GM20431 (cell line): ENCODE data around the gene ELK4.

Experiments used
- in situ Hi-C: fragments of 300-500 bp; cut with MseI, MboI; formaldehyde crosslinking; loops from one replicate; pipeline ENCODE4 v1.15.0; 2020; ENCODE audit warnings: low sequenced_read_pairs; ENCODE audit not compliant: unreplicated experiment

The ELK4 gene

GRCh38 chr1:205665201-205666045 lies 33.6 kb upstream of the ELK4 start:
- in situ Hi-C loops, result no loop called here

- in situ Hi-C loops, result no loop called here
Observed at GRCh38 chr1:205664399-205665017, 32.7 kb upstream of the ELK4 start.

DNA sequence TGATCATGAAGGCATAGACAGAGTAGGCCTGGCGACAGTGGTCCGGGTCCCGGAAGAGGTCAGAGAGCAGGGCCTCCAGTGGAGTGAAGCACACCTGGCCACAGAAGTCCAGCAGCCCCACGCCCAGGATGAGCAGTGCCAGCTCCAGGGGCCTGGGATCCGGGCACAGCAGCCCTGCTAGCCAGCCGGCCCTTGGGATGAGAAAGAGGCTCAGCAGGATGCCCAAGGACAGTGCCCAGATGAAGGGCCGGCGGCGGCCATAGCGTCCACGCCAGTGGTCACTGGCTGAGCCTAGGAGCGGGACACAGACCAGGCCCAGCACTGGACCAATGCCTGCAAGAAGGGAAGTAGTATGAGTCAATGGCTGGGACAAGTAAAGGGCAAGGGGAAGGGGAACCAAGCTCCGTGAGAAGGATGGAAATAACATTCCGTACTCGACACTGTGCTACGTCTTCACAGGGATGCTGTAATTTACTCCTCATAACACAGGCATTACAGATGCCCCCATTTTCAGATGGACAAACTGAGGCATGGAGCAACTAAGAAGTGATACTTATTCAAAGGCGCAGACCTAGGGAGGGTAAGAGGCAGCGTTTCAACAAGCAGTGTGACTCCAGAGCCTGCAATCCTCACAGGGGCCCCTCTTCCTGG lies 31.6 kb upstream of the ELK4 start:
- in situ Hi-C loops, result no loop called here

DNA sequence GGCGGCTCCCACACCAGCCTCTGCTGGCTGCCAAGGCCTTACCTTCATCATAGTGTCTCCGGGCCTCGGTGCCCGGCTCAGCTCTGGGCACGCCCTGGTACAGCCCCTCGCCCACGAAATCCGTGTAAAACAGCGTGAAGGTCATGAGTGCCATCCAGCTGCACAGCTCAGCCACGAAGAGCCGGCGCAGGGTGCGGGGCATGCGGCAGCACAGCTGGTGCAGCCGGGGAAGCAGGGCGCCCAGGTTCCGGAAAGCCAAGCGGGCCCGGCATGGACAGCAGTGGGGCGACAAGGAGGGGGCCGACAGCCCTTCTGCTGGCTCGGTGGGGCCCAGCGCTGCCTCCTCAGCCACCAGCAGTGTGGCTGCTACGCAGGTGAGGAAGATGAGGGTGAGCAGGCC lies 31.0 kb upstream of the ELK4 start:
- in situ Hi-C loops, result no loop called here

DNA sequence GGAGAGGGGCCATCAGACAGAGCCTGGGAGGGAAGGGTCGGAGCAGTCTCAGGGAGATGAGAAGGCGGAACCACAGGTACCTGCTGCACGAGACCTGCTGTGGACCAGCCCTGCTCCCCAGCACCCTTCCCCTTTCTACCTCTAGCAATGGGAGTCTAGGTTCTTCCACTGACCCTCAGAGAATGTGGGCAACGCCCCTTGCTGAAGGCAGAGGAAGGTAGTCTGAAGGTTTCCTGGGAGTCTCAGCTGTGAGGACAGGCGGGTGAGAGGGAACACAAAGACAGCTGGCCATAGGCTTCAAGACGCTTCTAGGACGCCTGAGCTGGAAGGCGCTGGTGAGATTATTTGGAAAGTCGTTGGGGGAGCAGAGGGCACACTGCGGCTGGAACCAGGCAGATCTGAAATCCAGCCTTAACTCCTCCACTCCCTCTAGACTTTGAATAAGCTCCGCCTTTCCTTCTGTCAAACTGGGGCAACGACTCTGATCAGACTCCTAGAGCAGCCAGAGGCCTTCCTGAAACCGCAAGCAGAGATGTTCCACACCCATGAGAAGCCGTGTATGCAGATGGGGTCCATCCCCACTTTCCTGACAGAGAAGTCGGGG lies 30.4 kb upstream of the ELK4 start:
- in situ Hi-C loops, result no loop called here

DNA sequence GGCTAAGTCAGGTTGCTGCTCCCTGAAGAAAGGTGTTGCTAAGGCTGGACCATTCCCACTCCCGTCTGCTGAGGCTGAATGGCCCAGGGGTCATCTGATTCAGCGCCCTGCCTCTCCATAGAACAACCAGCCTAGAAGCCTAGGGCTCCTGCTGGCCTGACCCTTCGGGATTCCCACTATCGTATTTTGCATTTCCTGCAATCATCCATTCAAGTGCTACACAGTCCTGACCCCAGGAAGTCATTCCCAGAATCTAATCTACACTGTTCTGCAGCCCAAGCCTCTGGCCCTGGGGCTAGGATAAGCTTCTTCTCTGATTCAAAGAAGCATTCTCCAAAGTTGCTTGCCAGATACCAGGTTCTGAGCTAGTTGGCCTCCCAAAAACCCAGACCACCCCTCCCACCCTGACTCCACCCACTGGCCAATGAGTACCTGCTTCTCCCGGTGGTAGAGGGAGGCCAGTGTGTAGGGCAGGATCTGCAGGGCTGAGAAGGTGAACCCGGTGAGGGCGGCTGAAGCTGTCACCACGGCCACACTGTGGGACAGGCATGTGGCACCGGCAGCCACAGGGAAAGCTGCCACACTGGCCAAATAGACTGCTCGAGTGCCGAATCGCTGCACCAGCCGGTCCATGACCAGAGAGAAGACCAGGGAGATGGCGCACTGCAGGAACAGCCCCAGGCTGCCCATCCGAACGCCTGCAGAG lies 29.8 kb upstream of the ELK4 start:
- in situ Hi-C loops, result no loop called here

- in situ Hi-C loops, result no loop called here
Observed at GRCh38 chr1:205660361-205660760, 28.6 kb upstream of the ELK4 start.

- in situ Hi-C loops, result no loop called here
Observed at GRCh38 chr1:205658943-205659581, 27.3 kb upstream of the ELK4 start.

DNA sequence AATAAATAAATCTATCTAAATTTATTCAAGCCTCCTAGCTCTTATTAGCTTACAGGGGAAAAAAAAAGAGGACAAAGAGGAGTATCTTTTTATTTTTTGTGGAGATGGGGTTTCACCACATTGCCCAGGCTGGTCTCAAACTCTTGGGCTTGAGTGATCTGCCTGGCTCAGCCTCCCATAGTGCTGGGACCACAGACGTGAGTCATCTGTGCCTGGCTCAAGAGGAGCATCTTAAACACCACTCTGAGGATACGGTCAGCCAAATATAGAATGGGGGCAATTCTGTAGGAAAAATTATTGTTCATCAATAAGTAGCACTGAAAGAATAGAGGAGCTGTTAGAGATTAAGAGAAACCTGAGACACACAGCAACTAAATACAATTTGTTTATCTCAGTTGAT lies 24.4 kb upstream of the ELK4 start:
- in situ Hi-C loops, result no loop called here

DNA sequence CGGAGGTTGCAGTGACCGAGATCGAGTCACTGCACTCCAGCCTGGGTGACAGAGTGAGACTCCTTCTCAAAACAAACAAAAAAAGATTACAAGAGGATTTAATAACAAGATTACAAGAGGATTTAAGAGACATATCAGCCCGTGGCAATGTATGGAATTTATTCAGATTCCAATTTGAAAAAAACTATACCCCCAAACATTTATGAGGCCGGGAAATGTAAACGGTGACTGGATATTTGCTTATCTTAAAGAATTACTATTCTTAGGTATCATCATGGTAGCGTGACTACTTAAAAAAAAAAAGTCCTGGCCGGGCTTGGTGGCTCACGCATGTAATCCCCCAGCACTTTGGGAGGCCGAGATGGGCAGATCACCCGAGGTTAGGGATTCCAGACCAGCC lies 21.2 kb upstream of the ELK4 start:
- in situ Hi-C loops, result no loop called here

DNA sequence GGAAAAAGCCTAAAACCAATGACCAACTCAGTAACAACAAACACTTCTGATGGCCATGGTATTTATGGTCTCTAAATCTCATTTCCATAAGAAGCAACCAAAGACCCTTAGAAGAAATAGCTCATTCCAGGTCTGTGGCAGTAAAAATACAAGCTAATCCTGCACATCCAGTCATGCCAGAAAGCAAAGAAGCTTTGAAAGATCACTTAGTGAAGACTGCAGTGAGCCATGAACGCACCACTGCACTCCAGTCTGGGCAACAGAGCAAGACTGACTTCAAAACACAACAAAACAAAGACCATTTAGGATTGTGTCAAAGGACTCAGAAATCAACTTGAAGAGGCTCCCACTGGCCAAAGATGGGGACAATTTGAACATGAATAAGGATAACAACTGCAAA lies 18.4 kb upstream of the ELK4 start:
- in situ Hi-C loops, result no loop called here

- in situ Hi-C loops, result no loop called here
Observed at GRCh38 chr1:205645519-205645918, 13.7 kb upstream of the ELK4 start.

DNA sequence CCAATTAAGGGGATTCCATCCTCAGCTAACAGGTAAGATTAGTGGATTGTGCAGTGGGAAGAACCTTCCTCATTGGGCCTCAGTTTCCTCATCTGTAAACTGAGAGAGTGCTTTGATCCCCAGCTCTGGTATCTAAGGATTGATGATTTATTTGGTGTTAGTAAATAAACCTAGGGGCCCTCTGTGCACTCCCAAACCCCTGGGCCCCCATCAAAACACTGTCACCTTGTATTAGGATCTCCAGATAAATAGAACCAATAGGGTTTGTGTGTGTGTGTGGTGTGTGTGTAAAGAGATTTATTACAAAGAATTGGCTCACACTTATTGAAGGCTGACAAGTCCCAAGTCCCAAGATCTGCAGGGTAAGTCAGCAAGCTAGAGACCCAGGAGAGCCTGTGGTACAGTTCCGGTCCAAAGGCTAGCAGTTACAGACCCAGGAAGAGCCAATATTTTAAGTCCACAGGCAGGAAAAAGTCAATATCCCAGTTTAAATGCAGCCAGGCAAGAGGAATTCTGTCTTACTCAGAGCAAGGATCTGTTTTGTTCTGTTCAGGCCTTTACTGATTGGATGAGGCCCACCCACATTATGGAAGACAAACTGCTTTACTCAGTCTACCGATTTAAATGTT lies 11.0 kb upstream of the ELK4 start:
- in situ Hi-C loops, result no loop called here

DNA sequence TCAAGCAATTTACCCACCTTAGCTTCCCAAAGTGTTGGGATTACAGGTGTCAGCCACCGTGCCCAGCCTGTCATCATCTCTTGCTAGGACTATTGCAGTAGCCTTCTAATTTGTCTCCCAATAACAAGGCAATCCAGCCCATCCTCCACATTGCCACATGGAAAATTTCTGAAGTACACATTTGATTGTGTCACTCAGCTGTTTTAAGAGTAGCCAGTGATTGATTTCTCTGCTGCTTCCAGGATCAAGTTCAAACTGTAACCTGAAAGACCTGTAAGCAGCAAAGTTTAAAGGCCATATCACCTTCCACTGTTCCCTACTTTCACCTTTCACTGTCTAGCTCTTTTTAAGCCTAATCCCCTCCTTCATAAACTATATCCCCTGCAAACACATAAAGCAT lies 7.8 kb upstream of the ELK4 start:
- in situ Hi-C loops, result loop anchor here (5.0 kb wide), 1 partner anchor 52 kb away; no protein-coding TSS in a partner anchor

DNA sequence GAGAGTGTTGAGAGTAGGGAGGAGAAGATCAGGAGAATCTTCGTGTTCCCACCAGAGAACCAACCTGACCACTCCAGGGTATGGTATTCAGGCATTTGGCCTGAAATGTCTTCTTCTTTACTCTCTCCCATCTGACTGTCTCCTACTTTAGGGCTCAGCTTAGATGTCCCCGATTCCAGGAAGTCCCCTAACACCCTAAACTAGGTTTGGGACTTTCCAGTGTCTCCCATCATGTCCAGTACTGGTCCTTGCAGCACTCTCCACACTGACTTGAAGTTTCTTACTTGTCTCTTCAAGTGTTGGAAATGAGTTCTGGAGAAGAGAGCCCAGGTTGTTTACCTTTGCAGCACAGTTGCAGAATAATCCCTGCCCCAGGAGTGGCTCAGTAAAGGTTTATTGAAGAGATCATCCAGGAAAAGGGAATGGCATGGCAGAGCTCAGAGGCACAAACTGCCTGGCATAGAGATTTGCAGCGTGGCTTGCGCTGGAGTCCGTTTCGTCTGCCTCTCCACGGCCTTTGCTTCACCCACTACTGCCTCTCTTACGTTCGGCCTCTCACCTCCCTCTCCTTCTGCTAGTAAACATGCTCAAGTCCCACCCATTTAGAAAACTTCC lies 6.2 kb upstream of the ELK4 start:
- in situ Hi-C loops, result loop anchor here (5.0 kb wide), 1 partner anchor 51 kb away; no protein-coding TSS in a partner anchor

GRCh38 chr1:205636732-205637131 lies 4.9 kb upstream of the ELK4 start:
- in situ Hi-C loops, result loop anchor here (5.0 kb wide), 1 partner anchor 49 kb away; no protein-coding TSS in a partner anchor

- in situ Hi-C loops, result loop anchor here (5.0 kb wide), 1 partner anchor 49 kb away; no protein-coding TSS in a partner anchor
Observed at GRCh38 chr1:205636138-205636530, 4.3 kb upstream of the ELK4 start.

GRCh38 chr1:205633421-205633976 lies 1.7 kb upstream of the ELK4 start:
- in situ Hi-C loops, result no loop called here
